HuH-7.5 (cell line): ENCODE results near the gene ITGB4.

Source experiments
- DNase-seq: peaks from one replicate; pipeline ENCODE4 v3.0.0; 2011; ENCODE audit warnings: low spot score

ITGB4 gene

DNA sequence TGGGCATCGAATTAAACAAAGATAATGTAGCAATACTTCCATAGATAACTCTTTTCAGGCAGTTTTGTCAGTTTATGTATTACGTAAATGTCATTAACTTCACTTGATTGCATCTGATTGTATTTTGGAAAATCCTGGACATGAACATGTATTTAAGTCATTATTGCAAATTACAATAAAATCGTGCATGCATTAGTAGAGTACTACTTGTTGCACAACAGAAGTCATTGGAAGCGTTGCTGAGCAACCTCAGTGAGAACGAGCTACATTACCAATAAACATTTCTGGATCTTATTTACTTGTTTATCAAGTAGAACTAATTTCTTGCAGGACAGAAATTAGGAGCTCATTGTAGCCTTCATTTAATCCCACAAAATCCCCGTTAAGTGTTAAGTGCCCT, 70.0 kb downstream of the ITGB4 start:
- no peak for DNase-seq

DNA sequence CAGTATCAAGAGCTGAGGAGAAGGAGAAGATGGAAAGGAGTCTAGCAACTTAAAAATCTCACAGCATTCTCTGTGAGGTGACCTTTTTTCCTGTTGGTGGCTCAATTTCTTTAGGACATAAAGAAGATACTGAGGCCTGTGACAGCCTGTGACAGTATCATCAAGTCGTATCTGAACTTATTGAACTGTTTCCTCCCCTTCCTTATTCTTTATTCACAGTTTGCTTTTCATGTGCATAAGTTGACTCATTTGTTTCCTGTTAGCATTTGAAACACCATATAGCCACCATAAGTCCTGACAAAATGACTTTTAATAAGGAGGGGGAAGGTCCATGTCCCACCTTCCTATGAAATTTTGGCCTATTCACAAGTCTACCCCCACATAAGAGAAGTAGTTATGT, 72.2 kb downstream of the ITGB4 start:
- no peak for DNase-seq

DNA sequence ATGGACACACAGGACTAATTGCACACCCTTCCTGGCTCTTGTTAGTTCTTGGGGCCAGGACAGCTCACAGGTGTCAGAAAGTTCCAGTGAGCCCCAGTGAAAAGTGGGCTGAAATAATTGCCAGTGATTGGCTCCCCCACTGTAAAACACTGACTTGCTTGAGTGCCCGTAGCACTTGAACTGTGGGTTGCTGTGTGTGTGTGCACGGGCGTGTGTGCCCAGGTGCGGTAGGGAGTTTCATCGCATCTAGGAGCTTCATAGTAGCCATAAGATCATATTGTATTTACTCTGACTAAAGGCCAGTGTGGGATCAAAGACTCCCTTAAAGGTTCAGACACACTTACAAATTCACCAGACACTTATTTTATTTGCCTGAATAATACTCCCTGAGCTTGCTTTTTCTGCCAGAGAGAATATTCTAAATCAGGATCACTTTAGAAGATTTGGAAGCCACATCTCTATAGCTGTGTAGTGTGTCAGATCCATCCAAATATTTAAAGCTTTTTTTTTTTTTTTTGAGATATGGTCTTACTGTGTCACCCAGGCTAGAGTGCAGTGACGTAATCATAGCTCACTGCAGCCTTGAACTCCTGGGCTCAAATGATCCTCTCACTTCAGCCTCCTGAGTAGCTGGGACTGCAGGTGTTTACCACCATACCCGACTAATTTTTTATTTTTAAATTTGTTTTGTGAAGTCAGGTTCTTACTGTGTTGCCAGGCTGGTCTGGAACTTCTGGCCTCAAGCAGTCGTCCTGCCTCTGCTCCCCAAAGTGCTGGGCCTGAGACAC, 74.8 kb downstream of the ITGB4 start:
- DNase-seq, result no peak

DNA sequence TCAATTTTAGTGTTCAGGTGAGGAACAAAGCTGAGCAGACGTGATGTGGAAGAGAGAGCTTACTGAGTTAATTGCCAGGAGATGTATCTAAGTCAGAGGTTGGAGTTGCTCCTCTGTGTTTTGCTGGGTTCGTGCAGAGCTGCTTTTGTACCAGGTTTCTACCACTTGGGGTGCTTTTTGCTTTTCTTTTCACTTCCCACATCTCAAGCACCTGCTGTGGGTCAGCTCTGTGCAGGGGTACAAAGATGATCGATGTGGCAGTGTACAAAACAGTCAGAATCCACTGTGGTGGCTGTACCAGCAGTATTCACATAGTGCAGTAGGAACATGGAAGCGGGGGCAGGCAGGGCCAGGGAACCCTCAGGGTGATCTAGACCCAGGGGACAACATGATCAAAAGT, 78.1 kb downstream of the ITGB4 start:
- DNase-seq, result no peak

DNA sequence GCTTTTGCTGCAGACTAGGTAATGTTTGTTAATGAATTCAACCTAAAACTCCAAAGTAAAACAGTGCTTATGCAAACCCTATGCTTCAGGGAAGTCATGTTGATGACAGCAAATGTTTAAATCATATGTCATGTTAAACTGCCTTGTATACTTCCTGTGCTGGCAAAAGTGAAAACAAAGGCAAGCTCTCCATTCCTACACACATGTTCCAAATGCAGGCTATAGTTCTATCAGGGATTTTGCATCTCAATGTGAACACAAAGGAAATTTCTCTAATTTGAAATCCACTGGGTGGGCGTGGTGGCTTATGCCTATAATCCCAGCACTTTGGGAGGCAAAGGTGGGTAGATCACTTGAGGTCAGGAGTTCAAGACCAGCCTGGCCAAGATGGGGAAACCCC, 82.6 kb downstream of the ITGB4 start:
- no peak for DNase-seq

GRCh38 chr17:75806822-75807500, 85.7 kb downstream of the ITGB4 start:
- no peak for DNase-seq
